GM18505 (cell line): ENCODE data around the gene PSMB3.

Experiments used
- ATAC-seq: cut with Tn5 transposase; IDR thresholded peaks from one replicate; pipeline ENCODE4 v1.9.1; 2021; ENCODE audit not compliant: unreplicated experiment
- POLR2A ChIP-seq: IDR thresholded peaks from 4 replicates; pipeline ENCODE4 v1.6.1; 2011; ENCODE audit warnings: borderline replicate concordance; ENCODE audit not compliant: insufficient read depth, insufficient read length; ENCODE audit errors: extremely low read depth

PSMB3 gene

DNA sequence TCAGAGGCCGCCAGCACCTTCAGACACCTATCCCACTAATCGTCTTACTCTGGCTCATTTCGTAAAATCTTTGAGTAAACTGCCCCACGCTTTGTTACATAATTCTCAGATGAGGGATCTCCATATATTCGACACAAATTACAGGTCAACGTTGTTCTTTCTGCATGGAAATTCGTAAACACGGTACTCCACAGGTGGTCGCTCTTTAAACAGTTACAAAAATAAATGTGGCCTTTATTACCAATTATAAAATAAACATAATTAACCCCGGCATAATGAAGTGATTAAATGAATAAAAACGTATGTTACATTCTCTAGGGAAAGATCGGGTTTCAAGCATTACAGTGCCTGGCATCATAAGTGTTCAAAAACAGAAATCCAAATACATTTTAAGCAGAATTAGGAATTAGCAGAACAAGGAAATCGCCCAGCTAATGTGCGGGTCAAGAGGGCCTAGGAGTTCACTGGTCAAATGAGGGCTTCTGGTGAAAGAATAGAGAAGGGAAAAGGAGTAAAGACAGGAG lies 47.8 kb downstream of the PSMB3 start:
- no peak for ATAC-seq
- no peak for TF ChIP-seq POLR2A

DNA sequence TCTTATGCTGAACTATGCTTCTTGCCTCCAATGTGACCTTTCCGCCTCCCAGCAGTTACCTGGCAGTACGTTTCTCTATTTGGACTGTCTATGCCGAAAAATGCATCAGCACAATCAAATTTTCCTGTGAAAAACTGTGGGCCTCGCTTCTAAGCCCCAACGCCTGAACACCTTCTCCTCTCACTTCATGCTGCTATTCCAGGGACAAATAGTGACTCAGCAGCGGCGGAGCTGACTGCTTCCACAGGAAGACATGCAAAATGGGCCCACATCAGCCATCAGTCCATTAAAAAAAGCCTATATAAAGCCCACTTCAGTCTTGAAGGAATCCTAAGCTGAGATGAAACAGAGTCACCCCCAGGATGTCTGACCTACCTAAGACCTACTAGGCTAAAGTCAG lies 57.3 kb downstream of the PSMB3 start:
- no peak for ATAC-seq
- TF ChIP-seq POLR2A = no peak
